A673 (cell line): Measurements from ENCODE around the gene DCX. TPM values are rescaled to one million over a fixed set of nuclear protein-coding genes. Genes with fewer than 3 reads are reported as not detected.

ENCODE experiments used
- BruUV-seq: library from RNA; stranded (reverse); fragments of 400-500 nt; replicated peaks from 2 replicates; lab custom pipeline; 2021; lab: Mats Ljungman, UMichigan
- CTCF ChIA-PET: fragments of 300-600 bp; sonication (Branson Sonifier 250); formaldehyde crosslinking; loops from one replicate; lab custom pipeline; 2022; ENCODE audit warnings: antibody characterized with exemption; lab: Charles Lee
- POLR2A ChIA-PET: fragments of 300-600 bp; sonication (Branson Sonifier 250); formaldehyde crosslinking; loops from one replicate; lab custom pipeline; 2022; ENCODE audit warnings: antibody characterized with exemption; ENCODE audit not compliant: low non-redundant PET; lab: Charles Lee
- DNase-seq: peaks from one replicate; pipeline ENCODE4 v3.0.0-alpha.2; 2015; ENCODE audit warnings: low spot score
- H3K27ac ChIP-seq: fragments of 200-600 bp; sonication (generic); 2 replicates; pipeline ENCODE4 v1.5.1; 2016; ENCODE audit warnings: mixed run types, low read depth, mild to moderate bottlenecking, mixed read lengths, antibody characterized with exemption, low read length; ENCODE audit not compliant: poor library complexity, severe bottlenecking
- H3K27me3 ChIP-seq: fragments of 200-600 bp; sonication (generic); replicated peaks from 2 replicates; pipeline ENCODE4 v1.6.1; 2017; ENCODE audit warnings: mixed run types, low read depth, mild to moderate bottlenecking, mixed read lengths, antibody characterized with exemption, low read length; ENCODE audit not compliant: insufficient read depth, poor library complexity
- H3K36me3 ChIP-seq: fragments of 200-600 bp; sonication (generic); 2 replicates; pipeline ENCODE4 v1.6.1; 2016; ENCODE audit warnings: mixed run types, mild to moderate bottlenecking, mixed read lengths, antibody characterized with exemption, low read length; ENCODE audit not compliant: insufficient read depth, poor library complexity, severe bottlenecking
- H3K4me1 ChIP-seq: fragments of 200-600 bp; sonication (generic); 2 replicates; pipeline ENCODE4 v1.6.1; 2017; ENCODE audit warnings: mixed run types, mild to moderate bottlenecking, mixed read lengths, antibody characterized with exemption, low read length; ENCODE audit not compliant: insufficient read depth, poor library complexity, severe bottlenecking
- H3K4me3 ChIP-seq: fragments of 200-600 bp; sonication (generic); 2 replicates; pipeline ENCODE4 v1.5.1; 2016; ENCODE audit warnings: low read depth, mixed run types, mild to moderate bottlenecking, mixed read lengths, low read length; ENCODE audit not compliant: poor library complexity, severe bottlenecking
- H3K9me3 ChIP-seq: fragments of 200-600 bp; sonication (generic); 2 replicates; pipeline ENCODE4 v1.6.1; 2016; ENCODE audit warnings: mixed run types, low read depth, mild to moderate bottlenecking, mixed read lengths, antibody characterized with exemption, low read length; ENCODE audit not compliant: poor library complexity, severe bottlenecking
- CTCF ChIP-seq: fragments of 300-800, 200-600 bp; sonication (generic); conservative IDR thresholded peaks from 2 replicates; pipeline ENCODE4 v1.5.1; 2017; ENCODE audit warnings: low read depth, mild to moderate bottlenecking, antibody characterized with exemption, low read length, moderate library complexity, mixed read lengths
- EZH2 ChIP-seq: fragments of 200-600 bp; sonication (generic); IDR thresholded peaks from 2 replicates; pipeline ENCODE4 v1.6.1; 2017; ENCODE audit warnings: borderline replicate concordance, low read depth, mild to moderate bottlenecking, mixed read lengths, antibody characterized with exemption, low read length; ENCODE audit not compliant: poor library complexity, severe bottlenecking
- intact Hi-C: fragments of 100-400 bp; cut with micrococcal nuclease; formaldehyde crosslinking; loops from one replicate; pipeline ENCODE4 v1.10.0; 2022; ENCODE audit not compliant: unreplicated experiment
- total RNA-seq: library from RNA; stranded (reverse); gene quantifications from 2 replicates; pipeline ENCODE4 v1.2.3, GENCODE V29; 2021

Gene DCX
- total RNA-seq, 1 experiment from 2014 or later: not detected

DNA sequence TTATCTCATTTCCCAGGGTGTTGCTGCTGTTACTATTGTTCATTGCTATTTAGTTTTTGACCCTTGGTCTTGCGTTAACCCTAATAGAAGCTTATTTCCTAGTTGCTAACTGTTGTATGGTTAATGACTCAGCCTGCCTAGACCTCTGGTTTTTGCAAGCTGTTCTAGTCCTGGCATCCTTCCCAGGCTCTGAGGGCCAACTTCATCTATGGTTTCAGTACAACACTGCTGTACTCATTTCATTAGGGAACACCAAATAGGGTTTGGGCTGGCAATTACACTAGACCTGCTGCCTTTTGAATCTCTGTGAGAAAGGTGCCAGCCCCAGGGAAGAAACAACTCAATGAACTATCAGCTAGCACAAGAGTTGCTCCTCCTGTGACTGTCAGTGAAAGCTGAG, 59.6 kb downstream of the DCX start:
- CTCF ChIA-PET: no interaction called here
- POLR2A ChIA-PET: no interaction called here
- Histone ChIP-seq H3K27me3 (no peaks in the 10 kb centered on the region), H3K9me3 (no peaks in the 10 kb centered on the region), H3K27ac (no peak overlapping the region), H3K4me1 (no peaks in the 10 kb centered on the region), H3K4me3 (no peak overlapping the region), H3K36me3 (no peaks in the 10 kb centered on the region)
- intact Hi-C loops: no loop called here
- TF ChIP-seq CTCF (no peak), EZH2 (no peak)
- no peak for DNase-seq
- no TSS peak for BruUV-seq

- intact Hi-C loops: no loop called here
- TF ChIP-seq CTCF: no peak
- TF ChIP-seq EZH2: no peak
- Histone ChIP-seq H3K27ac (no peak overlapping the region), H3K4me1 (no peaks in the 10 kb centered on the region), H3K27me3 (no peaks in the 10 kb centered on the region), H3K36me3 (no peaks in the 10 kb centered on the region), H3K4me3 (no peak overlapping the region), H3K9me3 (no peaks in the 10 kb centered on the region)
- POLR2A ChIA-PET: no interaction called here
- DNase-seq: no peak
- CTCF ChIA-PET: no interaction called here
- BruUV-seq: no TSS peak
Observed at GRCh38 chrX:111349934-111350333, 62.1 kb downstream of the DCX start.

DNA sequence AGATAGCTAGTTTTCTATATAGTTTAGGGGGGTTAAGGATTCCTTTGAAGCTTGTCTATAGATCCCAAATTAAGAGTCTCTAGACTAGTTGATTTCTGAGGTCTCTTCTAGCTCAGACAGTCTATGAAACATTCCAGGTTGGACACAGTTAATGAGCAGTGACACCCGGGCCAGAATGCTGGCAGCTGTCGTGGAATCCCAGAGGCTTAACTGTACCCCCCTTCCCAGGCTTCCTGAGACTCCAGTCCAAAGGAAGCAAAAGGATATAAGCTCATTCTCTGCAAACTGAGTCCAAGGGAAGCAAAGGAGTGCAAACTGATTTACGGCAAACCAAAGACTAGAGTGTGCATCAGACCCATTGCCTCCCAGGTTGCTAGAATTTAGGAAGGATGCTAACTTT, 62.9 kb downstream of the DCX start:
- ChIA-PET POLR2A (no interaction called here), CTCF (no interaction called here)
- no peak for DNase-seq
- Histone ChIP-seq H3K27me3 (no peaks in the 10 kb centered on the region), H3K27ac (no peak overlapping the region), H3K4me3 (no peak overlapping the region), H3K9me3 (no peaks in the 10 kb centered on the region), H3K4me1 (no peaks in the 10 kb centered on the region), H3K36me3 (no peaks in the 10 kb centered on the region)
- no peak for TF ChIP-seq EZH2
- TF ChIP-seq CTCF: no peak
- intact Hi-C loops: no loop called here
- no TSS peak for BruUV-seq
